Tibial nerve (tissue), 4 donors: Measurements from ENCODE around the gene DLGAP4.
A peak's percentile ranks its signal among the peaks of the same experiment; 100 is the strongest.

Source experiments
- EP300 ChIP-seq, 2 donors: sonication (generic); formaldehyde crosslinking; IDR thresholded peaks; one replicate each; pipeline ENCODE4 v1.6.1; 2017; ENCODE audit warnings: antibody characterized with exemption in 2 of 2, mild to moderate bottlenecking in 1 of 2
- POLR2A ChIP-seq, 2 donors: fragments of 450-650 bp; IDR thresholded peaks; one replicate each; pipeline ENCODE4 v1.6.1; 2017; ENCODE audit warnings: antibody characterized with exemption in 2 of 2, mild to moderate bottlenecking in 2 of 2, moderate library complexity in 2 of 2
- TF ChIP-seq, protein P1 (sequence below), 5 experiments: fragments of 200-600 bp in 3 of 5; fragments of 450-650 bp in 2 of 5; sonication (generic) in 3 of 5; IDR thresholded peaks; one replicate each; pipeline ENCODE4 v1.5.1; 2016 to 2019; ENCODE audit warnings: antibody characterized with exemption in 5 of 5, mild to moderate bottlenecking in 3 of 5, moderate library complexity in 2 of 5

DNA sequence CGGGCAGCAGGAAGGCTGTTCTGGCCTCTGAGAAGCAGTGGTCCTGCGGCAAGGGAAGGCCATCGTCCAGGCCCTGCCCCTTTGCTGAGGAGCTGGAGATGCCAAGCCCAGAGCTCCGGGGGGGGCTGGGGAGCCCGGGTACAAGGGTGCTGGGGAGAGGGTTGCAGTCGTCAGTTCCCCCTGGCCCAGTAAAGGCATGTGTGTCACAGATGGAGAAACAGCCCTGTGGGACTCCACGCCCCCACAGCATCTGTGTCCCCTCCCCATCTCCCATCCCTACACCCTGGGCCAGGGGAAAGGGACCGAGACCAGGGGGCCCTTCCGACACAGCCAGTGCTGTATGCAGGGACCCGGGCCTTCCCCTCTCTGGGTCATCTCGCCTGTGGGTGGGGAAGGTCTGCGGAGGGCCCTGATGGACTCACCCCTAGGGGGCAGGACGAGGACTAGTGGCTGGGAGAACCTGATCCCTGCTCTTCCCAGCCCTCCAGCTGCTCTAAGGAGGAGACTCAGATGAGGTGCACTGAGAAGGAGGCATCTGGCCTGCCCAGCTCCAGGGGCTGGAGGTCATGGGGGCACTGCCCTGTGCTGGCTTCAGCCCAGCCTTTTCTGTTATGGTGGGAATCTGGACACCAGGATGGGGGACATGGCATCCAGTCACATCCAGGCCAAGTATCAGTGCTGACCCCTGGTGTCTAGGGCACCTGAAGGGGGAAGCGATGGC, 235.8 kb downstream of the DLGAP4 start:
- TF ChIP-seq EP300 (IDR thresholded peaks at IDR 0.05), result no peak
- TF ChIP-seq, protein P1, sequence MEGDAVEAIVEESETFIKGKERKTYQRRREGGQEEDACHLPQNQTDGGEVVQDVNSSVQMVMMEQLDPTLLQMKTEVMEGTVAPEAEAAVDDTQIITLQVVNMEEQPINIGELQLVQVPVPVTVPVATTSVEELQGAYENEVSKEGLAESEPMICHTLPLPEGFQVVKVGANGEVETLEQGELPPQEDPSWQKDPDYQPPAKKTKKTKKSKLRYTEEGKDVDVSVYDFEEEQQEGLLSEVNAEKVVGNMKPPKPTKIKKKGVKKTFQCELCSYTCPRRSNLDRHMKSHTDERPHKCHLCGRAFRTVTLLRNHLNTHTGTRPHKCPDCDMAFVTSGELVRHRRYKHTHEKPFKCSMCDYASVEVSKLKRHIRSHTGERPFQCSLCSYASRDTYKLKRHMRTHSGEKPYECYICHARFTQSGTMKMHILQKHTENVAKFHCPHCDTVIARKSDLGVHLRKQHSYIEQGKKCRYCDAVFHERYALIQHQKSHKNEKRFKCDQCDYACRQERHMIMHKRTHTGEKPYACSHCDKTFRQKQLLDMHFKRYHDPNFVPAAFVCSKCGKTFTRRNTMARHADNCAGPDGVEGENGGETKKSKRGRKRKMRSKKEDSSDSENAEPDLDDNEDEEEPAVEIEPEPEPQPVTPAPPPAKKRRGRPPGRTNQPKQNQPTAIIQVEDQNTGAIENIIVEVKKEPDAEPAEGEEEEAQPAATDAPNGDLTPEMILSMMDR (IDR thresholded peaks at IDR 0.05), result peak; percentile 28 to 87 (median 75)
- TF ChIP-seq POLR2A (IDR thresholded peaks at IDR 0.05), result no peak
